Subcutaneous adipose tissue (tissue), 4 donors: Measurements from ENCODE around the gene LRRK1. TPM values are rescaled to one million over a fixed set of nuclear protein-coding genes. Genes with fewer than 3 reads are reported as not detected.

Experiments
- total RNA-seq, 4 donors: library from RNA; depleted of rRNA; stranded (reverse); fragments of >200 nt; gene quantifications; one replicate each; pipeline ENCODE4 v1.1.0, GENCODE V29; 2016
- TF ChIP-seq, protein P1 (sequence below): fragments of 450-650 bp; IDR thresholded peaks from one replicate; pipeline ENCODE4 v1.5.1; 2016; ENCODE audit warnings: low read depth, mild to moderate bottlenecking, control low read depth, antibody characterized with exemption, moderate library complexity

LRRK1 gene
- total RNA-seq, 4 donors from 2014 or later = 9.6 to 21.6 (median 17.3) TPM

DNA sequence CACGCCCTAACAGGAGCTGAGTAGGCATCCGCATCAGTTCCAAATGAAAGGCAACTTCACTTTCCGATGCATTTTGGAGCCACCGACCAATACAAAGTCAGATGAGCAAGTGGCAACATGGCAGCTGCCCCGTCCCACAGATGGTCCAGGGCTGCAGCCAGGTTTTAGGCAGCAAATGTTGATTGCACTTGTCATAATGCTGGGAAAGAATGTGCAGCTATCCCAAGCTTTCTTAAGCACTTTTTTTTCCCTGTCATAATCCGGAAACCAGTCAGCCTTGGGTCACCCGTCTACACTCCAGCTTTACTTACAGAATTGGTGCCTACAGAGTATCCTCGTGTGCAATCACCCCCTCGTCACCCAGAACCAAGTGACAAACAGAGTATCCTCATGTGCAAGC, 185.0 kb downstream of the LRRK1 start:
- TF ChIP-seq, protein P1, sequence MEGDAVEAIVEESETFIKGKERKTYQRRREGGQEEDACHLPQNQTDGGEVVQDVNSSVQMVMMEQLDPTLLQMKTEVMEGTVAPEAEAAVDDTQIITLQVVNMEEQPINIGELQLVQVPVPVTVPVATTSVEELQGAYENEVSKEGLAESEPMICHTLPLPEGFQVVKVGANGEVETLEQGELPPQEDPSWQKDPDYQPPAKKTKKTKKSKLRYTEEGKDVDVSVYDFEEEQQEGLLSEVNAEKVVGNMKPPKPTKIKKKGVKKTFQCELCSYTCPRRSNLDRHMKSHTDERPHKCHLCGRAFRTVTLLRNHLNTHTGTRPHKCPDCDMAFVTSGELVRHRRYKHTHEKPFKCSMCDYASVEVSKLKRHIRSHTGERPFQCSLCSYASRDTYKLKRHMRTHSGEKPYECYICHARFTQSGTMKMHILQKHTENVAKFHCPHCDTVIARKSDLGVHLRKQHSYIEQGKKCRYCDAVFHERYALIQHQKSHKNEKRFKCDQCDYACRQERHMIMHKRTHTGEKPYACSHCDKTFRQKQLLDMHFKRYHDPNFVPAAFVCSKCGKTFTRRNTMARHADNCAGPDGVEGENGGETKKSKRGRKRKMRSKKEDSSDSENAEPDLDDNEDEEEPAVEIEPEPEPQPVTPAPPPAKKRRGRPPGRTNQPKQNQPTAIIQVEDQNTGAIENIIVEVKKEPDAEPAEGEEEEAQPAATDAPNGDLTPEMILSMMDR = no peak

DNA sequence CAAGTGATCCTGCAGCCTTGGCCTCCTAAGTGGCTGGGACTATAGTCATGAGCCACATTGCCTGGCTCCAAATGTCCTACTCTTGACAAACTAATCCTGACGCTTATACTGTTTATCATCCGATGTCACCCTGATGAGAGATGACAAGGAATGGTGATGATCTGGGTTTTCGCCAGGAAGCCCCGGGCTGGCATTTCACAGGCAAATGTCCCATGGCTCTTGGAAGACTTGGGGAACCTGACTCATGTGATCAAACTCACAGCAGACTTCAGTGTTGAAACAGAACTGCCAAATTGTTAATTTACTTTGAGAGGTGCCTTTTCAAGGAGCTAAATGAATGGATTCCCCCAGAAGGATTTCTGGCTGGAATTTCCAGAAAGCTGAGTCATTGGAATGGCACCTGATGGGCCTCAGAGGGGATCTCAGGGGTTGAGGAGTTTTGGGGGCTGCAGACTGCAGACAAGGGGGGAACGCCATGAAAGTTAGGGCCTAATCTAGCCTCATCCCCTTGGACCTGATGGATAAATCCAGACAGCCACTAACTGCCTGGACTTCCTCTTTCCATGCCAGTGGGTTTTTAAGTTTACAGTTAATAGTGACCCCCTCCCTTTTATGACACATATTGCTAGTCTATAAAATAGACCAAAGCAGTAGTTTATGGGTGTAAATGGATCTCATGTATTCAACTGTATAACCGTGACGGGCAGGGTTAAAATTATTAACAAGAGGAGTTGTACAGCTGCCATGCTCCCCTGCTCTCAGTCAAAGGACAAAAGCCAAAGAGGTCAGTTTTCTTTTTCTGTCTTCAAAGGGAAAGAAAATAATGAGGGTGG, 186.1 kb downstream of the LRRK1 start:
- TF ChIP-seq, protein P1 = no peak

DNA sequence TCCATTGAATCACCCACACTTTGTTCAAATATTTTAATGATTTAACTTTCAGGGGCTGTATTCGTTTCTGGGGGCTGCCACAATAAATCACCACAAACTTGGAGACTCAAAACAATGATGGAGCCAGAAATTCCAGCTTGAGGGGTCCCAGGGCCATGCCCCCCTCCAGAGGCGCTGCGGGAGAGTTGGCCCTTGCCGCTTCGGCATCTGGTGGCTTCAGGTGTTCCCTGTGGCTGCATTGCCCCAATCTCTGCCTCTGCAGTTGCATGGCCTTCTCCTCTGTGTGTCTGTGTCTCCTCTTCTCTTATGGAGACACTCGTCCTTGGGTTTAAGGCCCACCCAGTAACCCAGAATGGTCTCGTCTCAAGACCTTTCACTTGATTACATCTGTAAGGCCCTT, 187.9 kb downstream of the LRRK1 start:
- TF ChIP-seq, protein P1 = no peak

DNA sequence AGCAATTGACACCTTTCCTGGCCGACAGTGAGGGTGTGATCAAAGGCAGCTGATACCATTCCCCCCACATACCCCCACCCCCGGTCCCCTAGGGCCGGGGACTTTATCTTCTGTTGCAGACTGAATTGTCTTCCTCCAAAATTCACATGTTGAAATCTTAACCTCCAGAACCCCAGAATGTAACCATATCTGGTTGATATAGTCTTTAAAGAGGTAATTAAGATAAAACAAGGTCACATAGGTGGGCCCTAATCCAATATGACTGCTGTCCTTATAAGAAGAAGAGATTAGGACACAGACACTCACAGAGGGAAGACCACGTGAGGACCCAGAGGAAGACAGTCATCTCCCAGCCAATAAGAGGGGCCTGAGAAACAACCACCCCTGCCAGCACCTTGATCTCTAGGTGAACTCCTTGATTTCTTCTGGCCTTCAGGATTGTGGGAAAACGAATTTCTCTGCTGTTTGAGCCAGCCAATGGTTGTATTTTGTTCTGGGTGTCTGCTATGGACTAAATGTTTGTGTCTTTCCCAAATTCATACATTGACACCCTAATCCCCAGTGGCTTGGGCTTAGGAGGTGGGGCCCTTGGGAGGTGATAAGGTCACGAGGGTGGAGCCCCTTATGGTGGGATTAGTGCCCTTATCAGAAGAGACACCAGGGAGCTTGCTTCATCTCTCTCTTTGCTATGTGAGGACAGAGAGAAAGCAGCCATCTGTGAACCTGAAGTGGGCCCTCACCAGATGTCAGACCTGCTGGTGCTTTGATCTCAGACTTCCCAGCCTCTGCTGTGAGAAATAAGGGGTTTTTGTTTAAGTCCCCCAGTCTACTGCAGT, 188.7 kb downstream of the LRRK1 start:
- TF ChIP-seq, protein P1 = no peak

DNA sequence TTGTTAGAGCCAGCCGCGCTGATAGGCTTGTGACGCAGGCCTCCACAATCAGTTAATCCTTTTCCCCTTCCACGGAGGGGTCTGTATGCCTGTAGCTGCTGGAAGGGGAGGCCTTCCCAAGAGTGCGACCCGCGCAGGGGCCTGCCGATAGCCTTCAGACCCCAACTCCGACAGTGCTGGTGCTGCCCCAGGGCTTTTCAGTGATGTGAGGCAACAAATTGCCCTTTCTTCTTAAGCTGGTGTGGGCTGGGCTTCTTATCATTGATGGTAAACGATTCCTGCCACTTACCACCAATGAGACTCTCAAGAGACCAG, 189.3 kb downstream of the LRRK1 start:
- TF ChIP-seq, protein P1 = no peak

DNA sequence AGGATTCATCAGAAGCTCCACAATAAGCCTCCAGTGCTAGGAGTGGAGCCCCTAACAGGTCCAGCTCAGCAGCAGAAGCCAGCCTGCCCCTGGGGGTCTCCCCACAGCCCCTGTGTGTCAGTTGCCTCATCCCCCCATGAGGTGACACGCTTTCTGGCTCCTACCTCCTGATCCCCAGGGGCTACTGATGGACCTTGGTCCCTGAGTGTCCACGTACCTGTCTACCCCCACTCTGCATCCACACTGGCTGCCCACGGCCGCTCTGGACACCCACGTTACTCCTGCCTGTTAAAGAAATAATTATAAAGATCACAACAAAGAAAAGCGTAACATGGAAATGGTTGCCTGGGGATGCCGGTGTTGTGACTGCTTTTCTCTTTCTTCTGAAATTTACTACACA, 189.6 kb downstream of the LRRK1 start:
- TF ChIP-seq, protein P1 = no peak
